ENCODE measurements around the gene DHX32.

- TF ChIP-seq CTCF (IDR thresholded peaks at IDR 0.05) (no peak), EZH2 (IDR thresholded peaks at IDR 0.05; ENCODE audit: borderline replicate concordance, insufficient read depth, low read depth, low read length, poor library complexity, severe bottlenecking) (no peak)
Measured at GRCh38 chr10:125812128-125812750, 68.9 kb downstream of the DHX32 start.
